Transverse colon (tissue), 4 donors: Measurements from ENCODE around the gene AARS2. TPM values are rescaled to one million over a fixed set of nuclear protein-coding genes. Genes with fewer than 3 reads are reported as not detected.
A peak's percentile ranks its signal among the peaks of the same experiment; 100 is the strongest.

Source experiments
- DNase-seq: peaks from one replicate; pipeline ENCODE4 v3.0.0-alpha.2; 2019
- H3K27ac ChIP-seq, 4 donors: fragments of 200-600 bp; sonication (generic); 2 replicates each; pipeline ENCODE4 v1.5.1; 2016 to 2018; ENCODE audit warnings: inconsistent platforms in 4 of 4
- H3K27me3 ChIP-seq: fragments of 200-600 bp; sonication (generic); 2 replicates; pipeline ENCODE4 v1.5.1; 2017; ENCODE audit warnings: inconsistent platforms
- H3K36me3 ChIP-seq, 4 donors: fragments of 200-600 bp; sonication (generic); 2 replicates each; pipeline ENCODE4 v1.5.1; 2017 to 2019; ENCODE audit warnings: inconsistent platforms in 4 of 4
- H3K4me1 ChIP-seq, 4 donors: fragments of 200-600 bp; sonication (generic); 2 replicates each; pipeline ENCODE4 v1.5.1; 2017 to 2020; ENCODE audit warnings: inconsistent platforms in 4 of 4
- H3K4me3 ChIP-seq, 4 donors: fragments of 200-600 bp; sonication (generic); 1 replicate in 1 of 4; 2 replicates in 3 of 4; pipeline versions ENCODE4 v1.5.1 to v1.6.1; 2017 to 2019; ENCODE audit warnings: inconsistent platforms in 4 of 4
- H3K9me3 ChIP-seq, 2 donors: fragments of 200-600 bp; sonication (generic); 2 replicates each; pipeline ENCODE4 v1.5.1; 2017 to 2019; ENCODE audit warnings: inconsistent platforms in 2 of 2
- CTCF ChIP-seq, 5 experiments: fragments of 200-600 bp in 3 of 5; fragments of 450-650 bp in 2 of 5; sonication (generic) in 3 of 5; IDR thresholded peaks; 1 replicate in 2 of 5; 2 replicates in 3 of 5; pipeline ENCODE4 v1.5.1; 2016 to 2017; ENCODE audit warnings: antibody characterized with exemption in 5 of 5, inconsistent platforms in 3 of 5, mild to moderate bottlenecking in 2 of 5, moderate library complexity in 1 of 5
- EP300 ChIP-seq: sonication (generic); formaldehyde crosslinking; IDR thresholded peaks from one replicate; pipeline ENCODE4 v1.6.1; 2017; ENCODE audit warnings: antibody characterized with exemption, low read depth
- POLR2A ChIP-seq: fragments of 450-650 bp; IDR thresholded peaks from one replicate; pipeline ENCODE4 v1.6.1; 2016; ENCODE audit warnings: antibody characterized with exemption, mild to moderate bottlenecking, moderate library complexity
- POLR2AphosphoS5 ChIP-seq, 3 donors: sonication (generic); formaldehyde crosslinking; IDR thresholded peaks; one replicate each; pipeline ENCODE4 v1.6.1; 2016; ENCODE audit warnings: antibody characterized with exemption in 3 of 3
- WGBS, 2 donors: methylation state at CpG; one replicate each; pipeline ENCODE4 v1.1.5; 2018; ENCODE audit warnings: low coverage in 1 of 2; 5-methylcytosine and 5-hydroxymethylcytosine counted together
- in situ Hi-C, 4 donors: fragments of 200-750 bp; cut with MboI; loops; one replicate each; pipeline versions ENCODE4 v1.15.0 to v1.15.1; 2017; ENCODE audit warnings: low sequenced_read_pairs in 3 of 4, low pct_ligation_motif_present in 1 of 4, low pct_unique_long_range_greater_than_20kb in 1 of 4
- intact Hi-C: fragments of 100-400 bp; cut with DNase I; formaldehyde crosslinking; loops from one replicate; pipeline ENCODE4 v1.15.1; 2023; ENCODE audit warnings: low total_unique reads
- total RNA-seq, 4 donors: library from RNA; depleted of rRNA; stranded (reverse); fragments of >200 nt; gene quantifications; one replicate each; pipeline ENCODE4 v1.1.0, GENCODE V29; 2016

AARS2 gene
- total RNA-seq, 4 donors from 2014 or later: 9.1 to 18.3 (median 14.8) TPM

DNA sequence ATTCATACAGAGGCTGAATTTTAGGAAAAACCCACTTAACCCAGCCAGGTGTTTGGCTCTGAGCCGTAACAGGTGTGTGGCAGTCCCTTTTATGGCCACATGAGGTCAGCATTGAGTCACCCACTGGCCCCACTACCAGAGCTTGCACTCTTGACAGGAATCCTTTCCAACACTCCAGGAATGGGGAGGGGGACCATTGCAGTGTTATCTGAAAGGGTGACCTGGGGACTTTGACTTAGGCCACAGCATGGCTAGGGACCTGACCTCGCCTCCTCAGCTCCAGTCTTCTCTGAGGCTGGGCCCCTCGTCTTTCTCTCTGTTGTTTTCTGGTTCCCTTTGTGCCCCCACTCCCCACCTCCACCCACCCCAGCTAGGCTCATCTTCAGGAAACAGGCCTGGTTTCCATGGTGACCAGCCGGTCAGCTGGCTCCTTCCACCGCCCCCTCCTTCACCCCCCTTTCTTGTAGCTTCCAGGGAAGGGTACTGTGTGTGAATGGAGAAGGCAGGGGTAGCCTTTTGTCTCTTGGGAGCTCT is 45.0 kb downstream of the AARS2 start:
- TF ChIP-seq CTCF (IDR thresholded peaks at IDR 0.05): peak; percentile 86 to 96 (median 89)
- TF ChIP-seq POLR2A: no peak
- DNase-seq: peak; percentile 71
- H3K4me1 ChIP-seq: peaks cover 9 to 29% (median 23%) of the 10 kb centered on the region in 4 donors
- H3K9me3 ChIP-seq: no peaks in the 10 kb centered on the region
- 24% methylated on average over 5 of the region's 5 CpGs; no CpG with 5 or more reads in 1 of the 2 donors for WGBS, 2 donors
- intact Hi-C loops: no loop called here
- in situ Hi-C loops: loop anchor here in 1 of 4 donors (10.0 kb wide), 1 partner anchor 67 kb away; no protein-coding TSS in a partner anchor
- H3K4me3 ChIP-seq: no peak overlapping the region
- peaks cover 50% of the 10 kb centered on the region for H3K27me3 ChIP-seq
- H3K36me3 ChIP-seq: no peaks in the 10 kb centered on the region
- no peak overlapping the region for H3K27ac ChIP-seq

DNA sequence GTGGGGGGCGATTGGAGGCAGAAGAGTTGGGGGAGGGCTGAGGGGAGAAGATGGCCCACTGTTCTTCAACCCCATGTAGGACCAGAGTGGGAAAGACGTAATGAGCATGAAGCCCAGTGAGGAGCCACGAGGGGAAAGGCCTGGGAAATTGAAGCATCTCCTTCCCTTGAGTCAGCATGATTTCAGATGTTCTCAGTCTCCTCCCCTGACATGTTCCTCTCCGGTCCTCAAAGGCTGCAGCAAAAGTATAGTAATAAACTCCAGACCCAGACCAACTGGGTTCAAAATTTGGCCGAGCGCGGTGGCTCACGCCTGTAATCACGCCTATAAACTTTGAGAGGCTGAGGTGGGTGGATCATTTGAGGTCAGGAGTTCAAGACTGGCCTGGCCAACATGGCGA is 45.9 kb downstream of the AARS2 start:
- TF ChIP-seq CTCF (IDR thresholded peaks at IDR 0.05) (no peak), POLR2AphosphoS5 (IDR thresholded peaks at IDR 0.05) (no peak), POLR2A (no peak), EP300 (no peak)
- H3K4me1 ChIP-seq: peaks cover 16 to 39% (median 30%) of the 10 kb centered on the region in 4 donors
- in situ Hi-C loops: loop anchor here in 1 of 4 donors (10.0 kb wide), 1 partner anchor 68 kb away; no protein-coding TSS in a partner anchor
- H3K27me3 ChIP-seq: peaks cover 41% of the 10 kb centered on the region
- no peak overlapping the region for H3K27ac ChIP-seq
- no peaks in the 10 kb centered on the region for H3K36me3 ChIP-seq
- 26 to 55% methylated on average over 8 to 10 of the region's 10 CpGs for WGBS, 2 donors
- intact Hi-C loops: no loop called here
- H3K4me3 ChIP-seq: no peak overlapping the region
- no peaks in the 10 kb centered on the region for H3K9me3 ChIP-seq
- no peak for DNase-seq

DNA sequence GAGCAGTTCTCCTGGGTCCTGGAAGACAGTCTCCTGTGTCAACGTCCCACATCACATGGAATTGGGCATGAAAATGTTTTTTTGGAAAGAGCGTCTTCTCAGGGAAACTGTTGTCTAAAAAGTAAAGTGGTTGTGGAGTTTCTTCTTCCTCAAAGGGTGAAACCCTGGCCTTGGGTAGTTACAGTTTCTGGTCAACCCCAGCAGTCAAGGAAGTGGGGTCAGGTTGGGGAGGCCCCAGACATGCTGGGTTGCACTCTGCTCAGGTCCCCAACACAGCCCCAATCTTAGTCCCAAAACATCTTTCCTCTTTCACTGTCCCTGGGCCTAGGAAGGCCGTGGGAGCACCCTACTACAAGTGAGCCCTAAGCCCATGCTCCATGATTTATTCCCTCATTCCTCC is 46.8 kb downstream of the AARS2 start:
- intact Hi-C loops: no loop called here

More for the DNA sequence above, 46.8 kb downstream of the AARS2 start:
- no peak overlapping the region for H3K4me3 ChIP-seq
- peaks cover 16 to 43% (median 31%) of the 10 kb centered on the region in 4 donors for H3K4me1 ChIP-seq
- TF ChIP-seq CTCF (IDR thresholded peaks at IDR 0.05): no peak
- TF ChIP-seq POLR2AphosphoS5 (IDR thresholded peaks at IDR 0.05): no peak
- TF ChIP-seq EP300: no peak
- TF ChIP-seq POLR2A: no peak
- peak overlapping the region in 1 of 4 donors; percentile 90 for H3K27ac ChIP-seq
- peaks cover 32% of the 10 kb centered on the region for H3K27me3 ChIP-seq
- H3K9me3 ChIP-seq: no peaks in the 10 kb centered on the region
- H3K36me3 ChIP-seq: no peaks in the 10 kb centered on the region
- no peak for DNase-seq
- in situ Hi-C loops: loop anchor here in 1 of 4 donors (10.0 kb wide), 1 partner anchor 68 kb away; no protein-coding TSS in a partner anchor
- 65 to 70% methylated on average over 3 of the region's 3 CpGs for WGBS, 2 donors
